ENCODE measurements around the gene GPANK1. TPM values are rescaled to one million over a fixed set of nuclear protein-coding genes. Genes with fewer than 3 reads are reported as not detected.
A peak's percentile ranks its signal among the peaks of the same experiment; 100 is the strongest.

GPANK1 gene
- total and polyA plus RNA-seq, 2 of the 13 experiments (the other 11 are each of a cell fraction or from before 2014, with no cell fraction given) = 15.4 to 22.8 TPM

GRCh38 chr6:31655349-31656237 lies 9.2 kb downstream of the GPANK1 start, which contains the start of gene APOM (continued):
- no peak for TF ChIP-seq HDAC6 (IDR thresholded peaks at IDR 0.05; ENCODE audit: low read depth, low read length)
- TF ChIP-seq FOXK2 (IDR thresholded peaks at IDR 0.05) = peak; percentile 97
- no peak for TF ChIP-seq DNMT1 (CRISPR knock-in tag; IDR thresholded peaks at IDR 0.05)
- TF ChIP-seq ARNT2 (CRISPR knock-in tag; IDR thresholded peaks at IDR 0.05; ENCODE audit: low read depth) = no peak; the same call in 1 of the 2 replicates
- 0 out of 2 replicates have a peak, but pooled peaks have one; percentile 24 for TF ChIP-seq ATF7-NPFF (CRISPR knock-in tag; IDR thresholded peaks at IDR 0.05; ENCODE audit: low read depth)
- TF ChIP-seq ZNF180 (CRISPR knock-in tag; IDR thresholded peaks at IDR 0.05; ENCODE audit: borderline replicate concordance, low read depth) = no peak
- no peak for TF ChIP-seq DZIP1 (CRISPR knock-in tag; IDR thresholded peaks at IDR 0.05)
- peak; percentile 24 for TF ChIP-seq HNRNPK (IDR thresholded peaks at IDR 0.05; ENCODE audit: low read depth, low read length, poor library complexity, severe bottlenecking)
- TF ChIP-seq ZNF75D (CRISPR knock-in tag; IDR thresholded peaks at IDR 0.05; ENCODE audit: borderline replicate concordance) = no peak
- peak; percentile 97 for TF ChIP-seq ZNF792 (CRISPR knock-in tag; IDR thresholded peaks at IDR 0.05)
- TF ChIP-seq SRY (CRISPR knock-in tag; IDR thresholded peaks at IDR 0.05) = peak; percentile 85
- peak; percentile 82 for TF ChIP-seq ZSCAN20 (CRISPR knock-in tag; IDR thresholded peaks at IDR 0.05; ENCODE audit: borderline replicate concordance)
- no peak; the same call in 1 of the 2 replicates for TF ChIP-seq EHMT2 (IDR thresholded peaks at IDR 0.05; ENCODE audit: borderline replicate concordance, low read depth, low read length)
- no peak for TF ChIP-seq ZNF737 (CRISPR knock-in tag; IDR thresholded peaks at IDR 0.05; ENCODE audit: borderline replicate concordance)
- no peak for TF ChIP-seq STAT5B (CRISPR knock-in tag; IDR thresholded peaks at IDR 0.05)
- TF ChIP-seq ZMAT5 (CRISPR knock-in tag; IDR thresholded peaks at IDR 0.05; ENCODE audit: borderline replicate concordance, low read depth) = no peak
- no peak for TF ChIP-seq HOXA9 (CRISPR knock-in tag; IDR thresholded peaks at IDR 0.05; ENCODE audit: borderline replicate concordance)
- peak; percentile 99 for TF ChIP-seq HDAC1 (CRISPR knock-in tag; IDR thresholded peaks at IDR 0.05)
- peak; percentile 92; the same call in 1 of the 2 replicates for TF ChIP-seq NR1H2 (CRISPR knock-in tag; IDR thresholded peaks at IDR 0.05; ENCODE audit: borderline replicate concordance, low read depth)
- TF ChIP-seq SNAI1 (CRISPR knock-in tag; IDR thresholded peaks at IDR 0.05; ENCODE audit: borderline replicate concordance) = no peak; the same call in 1 of the 2 replicates
- peak; percentile 79 for TF ChIP-seq NFAT5 (CRISPR knock-in tag; IDR thresholded peaks at IDR 0.05)
- TF ChIP-seq IKZF1 (IDR thresholded peaks at IDR 0.05) = no peak

Data from HepG2 (cell line).